Measurements from ENCODE around the gene MEX3D.

MEX3D gene

DNA sequence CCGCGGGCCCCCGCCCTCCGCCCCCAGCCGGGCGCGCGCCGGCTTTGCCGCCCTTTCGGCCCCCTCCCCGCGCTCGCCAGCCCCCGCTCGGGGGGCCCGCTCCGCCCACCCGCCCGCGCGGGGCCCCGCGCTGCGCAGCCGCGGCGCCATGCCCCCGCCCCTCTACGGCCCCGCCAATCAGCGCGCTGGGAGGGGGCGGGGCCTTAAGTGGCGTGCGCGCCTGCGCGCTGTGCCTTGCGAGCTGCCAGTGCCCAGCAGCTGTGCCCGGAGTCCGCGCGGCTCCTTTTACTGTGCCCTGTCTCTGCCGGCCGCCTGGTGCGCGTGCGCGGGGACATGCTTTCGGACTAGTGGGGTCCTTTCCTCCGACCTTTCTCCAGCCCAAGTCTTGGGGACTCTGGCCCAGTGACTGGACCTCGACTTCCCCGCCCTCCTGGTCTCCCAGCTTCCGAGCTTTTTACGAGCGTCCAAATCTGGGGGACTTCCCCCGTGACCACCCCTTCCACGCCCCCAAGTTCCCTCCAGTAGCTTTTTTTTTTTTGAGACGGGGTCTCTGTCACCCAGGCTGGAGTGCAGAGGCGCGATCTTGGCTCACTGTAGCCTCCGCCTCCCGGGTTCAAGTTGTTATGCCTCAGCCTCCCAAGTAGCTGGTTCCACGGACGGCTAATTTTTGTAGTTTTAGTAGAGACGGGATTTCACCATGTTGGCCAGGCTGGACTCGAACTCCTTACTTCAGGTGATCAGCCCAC lies 24.8 kb upstream of the MEX3D start, which contains the start of gene MBD3:
MBD3 (minus strand) TSS at position 111 of the 746 bp plus-strand sequence. CDS start 234 bp downstream, outside the sequence.
- Histone ChIP-seq H3K18ac (ENCODE audit: low read length) (peak within 1 kb of the TSS; percentile 100), H3K27ac (replicated peaks; ENCODE audit: low read length) (peak within 1 kb of the TSS; percentile 100), H2BK12ac (ENCODE audit: low read length) (peak within 1 kb of the TSS; percentile 53), H3K14ac (ENCODE audit: low read length) (peak within 1 kb of the TSS; percentile 98), H3K23ac (ENCODE audit: low read depth, low read length, poor library complexity) (peak within 1 kb of the TSS; percentile 100), H2BK15ac (ENCODE audit: low read length) (no peak within 1 kb of the TSS), H3K4me2 (ENCODE audit: insufficient read depth, low read length, poor library complexity, severe bottlenecking) (peak within 1 kb of the TSS; percentile 77), H4K91ac (ENCODE audit: low read depth, low read length, poor library complexity) (peak within 1 kb of the TSS; percentile 95), H3K9me3 (replicated peaks in 1 of 2; ENCODE audit: control insufficient read depth in 2 of 2, insufficient read depth in 1 of 2, low read depth in 1 of 2, low read length in 2 of 2) (no peaks in the 10 kb centered on the region), H2AFZ (ENCODE audit: low read length) (peak within 1 kb of the TSS; percentile 91), H3K4me1 (ENCODE audit: control insufficient read depth in 2 of 2, insufficient read depth in 1 of 2, low read depth in 1 of 2, low read length in 2 of 2) (peaks cover 10 to 14% of the 10 kb centered on the region in 2 donors), H3K4me3 (ENCODE audit: low read length in 2 of 2) (peak within 1 kb of the TSS; percentile 90 to 93), H4K8ac (ENCODE audit: low read depth, low read length) (peak within 1 kb of the TSS; percentile 100), H3K79me1 (ENCODE audit: low read depth, low read length) (peaks cover 8% of the 10 kb centered on the region), H3K27me3 (ENCODE audit: control insufficient read depth in 3 of 3, insufficient read depth in 3 of 3, low read depth in 1 of 3, low read length in 3 of 3) (no peaks in the 10 kb centered on the region), H3K4ac (ENCODE audit: low read length) (peak within 1 kb of the TSS; percentile 97), H3K36me3 (replicated peaks in 1 of 2; ENCODE audit: control insufficient read depth in 2 of 2, insufficient read depth in 2 of 2, low read length in 2 of 2) (peaks cover 12 to 58% of the 10 kb centered on the region in 2 donors), H2BK5ac (ENCODE audit: low read length) (peak within 1 kb of the TSS; percentile 96), H2BK120ac (ENCODE audit: low read depth, low read length) (peak within 1 kb of the TSS; percentile 92), H3K9ac (ENCODE audit: low read depth, low read length, poor library complexity) (peak within 1 kb of the TSS; percentile 93), H2AK5ac (ENCODE audit: low read depth, low read length) (peak within 1 kb of the TSS; percentile 100)
- peak; percentile 95 for DNase-seq (ENCODE audit: low spot score)
- WGBS, 2 donors (ENCODE audit: extremely low coverage in 2 of 2, insufficient read length in 2 of 2, insufficient replicate concordance in 1 of 2), result no CpG with 5 or more reads among the region's 68 CpGs

DNA sequence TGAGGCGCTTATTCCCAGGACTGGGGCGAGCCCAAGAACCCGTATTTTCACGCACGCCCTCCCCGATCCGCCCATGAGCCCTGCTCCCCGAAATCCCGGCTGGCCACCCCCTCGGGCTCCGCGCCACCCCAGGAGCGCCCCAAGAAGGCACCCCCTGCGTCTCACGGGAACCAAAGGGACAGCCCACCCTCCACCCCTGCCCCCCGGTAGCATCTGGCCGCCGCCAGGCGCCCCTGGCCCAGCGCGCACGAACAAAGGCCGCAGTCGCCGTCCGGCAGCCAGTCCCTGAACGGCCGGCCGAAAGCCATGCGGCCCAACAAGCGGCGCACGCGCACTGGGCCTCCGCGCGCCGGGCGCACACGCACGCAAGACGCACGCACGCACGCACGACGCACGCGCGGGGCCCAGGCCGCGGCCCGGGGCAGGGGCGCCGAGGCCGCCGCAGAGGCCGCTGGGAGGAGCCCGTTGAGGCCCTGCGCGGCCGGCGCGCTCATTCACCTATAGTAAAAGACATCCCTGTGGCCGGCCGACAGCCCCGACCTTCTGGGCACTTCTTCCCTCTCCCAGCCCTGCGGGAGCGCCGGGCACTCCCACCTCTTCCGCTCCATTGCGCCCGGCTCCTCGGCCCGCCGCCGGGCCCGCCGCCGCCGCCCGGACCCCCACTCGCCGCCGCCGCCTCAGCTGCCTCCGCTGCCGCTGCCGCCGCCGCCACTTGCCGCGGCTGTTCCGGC lies 24.1 kb upstream of the MEX3D start:
- Histone ChIP-seq H3K18ac (ENCODE audit: low read length) (peak overlapping the region; percentile 100), H3K14ac (ENCODE audit: low read length) (peak overlapping the region; percentile 98), H2BK120ac (ENCODE audit: low read depth, low read length) (peak overlapping the region; percentile 92), H3K4me1 (ENCODE audit: control insufficient read depth in 2 of 2, insufficient read depth in 1 of 2, low read depth in 1 of 2, low read length in 2 of 2) (peaks cover 10 to 14% of the 10 kb centered on the region in 2 donors), H2BK15ac (ENCODE audit: low read length) (no peak overlapping the region), H3K9ac (ENCODE audit: low read depth, low read length, poor library complexity) (peak overlapping the region; percentile 93), H3K36me3 (replicated peaks in 1 of 2; ENCODE audit: control insufficient read depth in 2 of 2, insufficient read depth in 2 of 2, low read length in 2 of 2) (peaks cover 6 to 58% of the 10 kb centered on the region in 2 donors), H4K8ac (ENCODE audit: low read depth, low read length) (peak overlapping the region; percentile 100), H3K4me2 (ENCODE audit: insufficient read depth, low read length, poor library complexity, severe bottlenecking) (peak overlapping the region; percentile 77), H2AK5ac (ENCODE audit: low read depth, low read length) (peak overlapping the region; percentile 100), H3K9me3 (replicated peaks in 1 of 2; ENCODE audit: control insufficient read depth in 2 of 2, insufficient read depth in 1 of 2, low read depth in 1 of 2, low read length in 2 of 2) (no peaks in the 10 kb centered on the region), H3K23ac (ENCODE audit: low read depth, low read length, poor library complexity) (peak overlapping the region; percentile 100), H2AFZ (ENCODE audit: low read length) (peak overlapping the region; percentile 91), H3K4ac (ENCODE audit: low read length) (peak overlapping the region; percentile 97), H2BK12ac (ENCODE audit: low read length) (no peak overlapping the region), H3K4me3 (ENCODE audit: low read length in 2 of 2) (peak overlapping the region; percentile 90 to 93), H4K91ac (ENCODE audit: low read depth, low read length, poor library complexity) (peak overlapping the region; percentile 95), H3K27me3 (ENCODE audit: control insufficient read depth in 3 of 3, insufficient read depth in 3 of 3, low read depth in 1 of 3, low read length in 3 of 3) (no peaks in the 10 kb centered on the region), H3K79me1 (ENCODE audit: low read depth, low read length) (peaks cover 6% of the 10 kb centered on the region), H3K27ac (replicated peaks; ENCODE audit: low read length) (peak overlapping the region; percentile 100), H2BK5ac (ENCODE audit: low read length) (peak overlapping the region; percentile 96)
- no CpG with 5 or more reads among the region's 94 CpGs for WGBS, 2 donors (ENCODE audit: extremely low coverage in 2 of 2, insufficient read length in 2 of 2, insufficient replicate concordance in 1 of 2)
- DNase-seq (ENCODE audit: low spot score), result peak; percentile 89

DNA sequence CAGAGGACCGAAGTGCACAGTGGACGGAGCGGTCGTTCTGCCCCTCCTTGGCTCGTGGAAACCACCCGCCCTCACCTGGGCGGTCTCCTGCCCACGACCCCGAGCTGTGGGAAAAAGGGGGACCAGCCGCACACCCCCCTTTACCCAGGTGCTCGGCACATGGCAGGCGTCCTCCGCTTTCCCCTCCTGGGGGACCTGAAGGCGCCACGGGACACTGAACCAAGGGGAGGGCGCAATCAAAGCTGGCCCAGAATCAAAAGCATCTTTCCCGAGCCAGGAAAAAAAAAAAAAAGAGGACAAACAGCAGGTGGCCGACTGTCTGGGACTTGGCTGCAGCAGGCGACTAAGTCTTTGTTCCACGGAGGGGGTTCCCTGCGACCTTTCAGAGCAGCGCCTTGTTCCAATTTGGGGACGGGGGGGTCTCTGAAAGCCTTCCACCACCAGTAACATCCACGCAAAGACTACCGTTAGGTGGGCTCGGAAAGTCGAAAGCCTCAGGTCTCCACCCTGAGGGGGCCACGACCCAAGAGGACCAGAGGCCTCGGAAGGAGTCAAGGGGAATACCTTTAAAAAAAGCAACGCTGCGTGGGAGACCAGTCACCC lies 23.4 kb upstream of the MEX3D start:
- Histone ChIP-seq H3K27ac (replicated peaks; ENCODE audit: low read length) (peak overlapping the region; percentile 100), H3K4ac (ENCODE audit: low read length) (peak overlapping the region; percentile 97), H3K9ac (ENCODE audit: low read depth, low read length, poor library complexity) (peak overlapping the region; percentile 93), H3K4me3 (ENCODE audit: low read length in 2 of 2) (peak overlapping the region; percentile 90 to 93), H3K4me1 (ENCODE audit: control insufficient read depth in 2 of 2, insufficient read depth in 1 of 2, low read depth in 1 of 2, low read length in 2 of 2) (peaks cover 10 to 14% of the 10 kb centered on the region in 2 donors), H2BK120ac (ENCODE audit: low read depth, low read length) (peak overlapping the region; percentile 92), H3K9me3 (replicated peaks in 1 of 2; ENCODE audit: control insufficient read depth in 2 of 2, insufficient read depth in 1 of 2, low read depth in 1 of 2, low read length in 2 of 2) (no peaks in the 10 kb centered on the region), H3K79me1 (ENCODE audit: low read depth, low read length) (peaks cover 6% of the 10 kb centered on the region), H3K36me3 (replicated peaks in 1 of 2; ENCODE audit: control insufficient read depth in 2 of 2, insufficient read depth in 2 of 2, low read length in 2 of 2) (peaks cover 6 to 54% of the 10 kb centered on the region in 2 donors), H3K14ac (ENCODE audit: low read length) (peak overlapping the region; percentile 98), H2BK15ac (ENCODE audit: low read length) (no peak overlapping the region), H2BK5ac (ENCODE audit: low read length) (peak overlapping the region; percentile 96), H3K23ac (ENCODE audit: low read depth, low read length, poor library complexity) (peak overlapping the region; percentile 100), H2BK12ac (ENCODE audit: low read length) (no peak overlapping the region), H4K8ac (ENCODE audit: low read depth, low read length) (no peak overlapping the region), H3K18ac (ENCODE audit: low read length) (peak overlapping the region; percentile 100), H2AK5ac (ENCODE audit: low read depth, low read length) (peak overlapping the region; percentile 100), H3K4me2 (ENCODE audit: insufficient read depth, low read length, poor library complexity, severe bottlenecking) (peak overlapping the region; percentile 77), H2AFZ (ENCODE audit: low read length) (peak overlapping the region; percentile 81), H4K91ac (ENCODE audit: low read depth, low read length, poor library complexity) (peak overlapping the region; percentile 95), H3K27me3 (ENCODE audit: control insufficient read depth in 3 of 3, insufficient read depth in 3 of 3, low read depth in 1 of 3, low read length in 3 of 3) (no peaks in the 10 kb centered on the region)
- no peak for DNase-seq (ENCODE audit: low spot score)
- WGBS, 2 donors (ENCODE audit: extremely low coverage in 2 of 2, insufficient read length in 2 of 2, insufficient replicate concordance in 1 of 2), result no CpG with 5 or more reads among the region's 31 CpGs
